Stimulated activated CD4-positive, alpha-beta T cell treated with anti-CD3 and anti-CD28 coated beads, TNF-alpha, amount 100 ng/mL, for 1 hour (primary cell): ENCODE data around the gene WDR75.

Experiments
- DNase-seq, 3 donors: peaks; one replicate each; pipeline ENCODE4 v3.0.0-alpha.2; 2020; ENCODE audit warnings: low read depth in 3 of 3, low spot score in 1 of 3

The WDR75 gene

DNA sequence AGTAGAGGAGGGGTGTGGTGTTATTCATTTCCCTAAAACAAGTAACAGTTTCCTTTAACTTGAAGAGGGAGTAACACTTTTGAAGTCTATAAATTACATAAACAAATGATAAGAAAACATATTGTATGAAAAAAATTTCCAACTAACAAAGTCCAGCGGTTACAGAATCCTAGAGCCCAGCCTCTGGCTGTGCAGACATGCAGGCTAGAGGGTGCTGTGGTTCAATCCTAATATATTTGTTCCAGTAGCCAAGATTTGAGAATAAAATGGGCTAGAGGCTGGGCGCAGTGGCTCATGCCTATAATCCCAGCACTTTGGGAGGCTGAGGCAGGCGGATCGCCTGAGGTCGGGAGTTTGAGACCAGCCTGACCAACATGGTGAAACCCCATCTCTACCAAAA lies 56.9 kb downstream of the WDR75 start:
- DNase-seq = no peak

DNA sequence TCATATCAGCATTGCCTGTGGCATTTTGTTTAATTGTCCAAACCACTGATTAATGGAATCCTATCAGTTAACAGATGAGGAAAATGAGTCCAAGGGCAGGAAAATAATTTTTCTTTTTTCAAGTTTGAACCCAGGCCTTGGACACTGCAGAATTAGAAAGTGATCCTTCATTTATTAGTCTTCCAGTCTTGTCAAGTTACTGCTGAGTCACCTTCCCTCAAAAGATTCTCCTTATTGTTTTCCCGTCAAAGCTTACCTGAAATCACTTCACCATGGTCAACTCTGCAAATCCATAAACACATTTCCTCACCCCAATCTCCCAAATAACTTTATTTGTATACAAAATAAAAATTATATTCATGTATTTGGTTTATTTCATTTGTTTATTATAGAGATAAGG lies 57.9 kb downstream of the WDR75 start:
- DNase-seq = no peak

DNA sequence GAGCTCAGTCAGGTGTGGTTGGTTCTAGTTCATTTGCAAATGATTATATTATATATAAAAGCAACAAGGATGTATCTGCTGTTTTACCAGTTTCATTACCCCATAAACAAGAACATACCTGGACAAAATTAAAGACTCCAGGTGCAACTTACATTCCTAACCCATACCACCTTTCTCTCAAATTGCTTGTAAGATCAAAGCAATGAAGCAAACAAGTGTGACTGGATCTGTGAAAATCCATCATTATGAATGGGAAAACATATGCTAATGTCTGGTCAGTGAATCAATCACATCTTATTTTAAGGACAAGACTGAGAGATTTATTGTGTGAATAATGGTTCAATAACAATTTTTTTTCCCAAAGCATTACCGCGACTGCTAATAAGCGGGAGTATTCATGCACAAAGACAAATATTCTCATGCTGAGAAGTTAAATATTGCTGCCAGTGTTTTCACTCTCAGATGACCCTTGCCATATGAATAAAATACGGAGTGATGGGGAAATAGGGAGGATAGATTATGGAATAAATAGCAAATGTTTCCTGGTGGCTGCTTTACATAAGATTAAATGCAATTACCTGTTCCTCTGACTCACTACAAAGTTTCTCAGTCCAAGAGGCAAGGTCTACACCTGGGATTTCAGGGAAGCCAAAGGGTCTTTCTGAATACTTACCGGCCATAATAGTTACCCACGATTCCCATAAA lies 59.3 kb downstream of the WDR75 start:
- DNase-seq = no peak

DNA sequence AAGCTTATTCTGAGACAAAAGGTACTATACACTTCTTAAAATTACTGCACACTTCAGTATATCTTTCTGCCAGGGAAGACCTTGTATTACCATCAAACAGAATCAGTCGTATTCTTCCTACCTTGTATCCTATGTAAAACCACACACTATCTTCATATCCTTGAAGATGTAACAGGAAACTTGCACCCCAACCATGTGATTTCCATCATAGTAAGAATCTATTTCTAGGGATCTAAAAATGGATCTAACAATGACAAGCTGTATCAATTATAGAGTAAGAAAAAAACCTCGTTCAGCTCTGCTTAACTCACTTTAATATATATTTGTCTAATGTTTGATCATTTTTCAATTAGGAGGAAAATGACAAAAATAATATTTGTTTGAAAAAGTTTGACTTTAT lies 60.2 kb downstream of the WDR75 start:
- no peak for DNase-seq

DNA sequence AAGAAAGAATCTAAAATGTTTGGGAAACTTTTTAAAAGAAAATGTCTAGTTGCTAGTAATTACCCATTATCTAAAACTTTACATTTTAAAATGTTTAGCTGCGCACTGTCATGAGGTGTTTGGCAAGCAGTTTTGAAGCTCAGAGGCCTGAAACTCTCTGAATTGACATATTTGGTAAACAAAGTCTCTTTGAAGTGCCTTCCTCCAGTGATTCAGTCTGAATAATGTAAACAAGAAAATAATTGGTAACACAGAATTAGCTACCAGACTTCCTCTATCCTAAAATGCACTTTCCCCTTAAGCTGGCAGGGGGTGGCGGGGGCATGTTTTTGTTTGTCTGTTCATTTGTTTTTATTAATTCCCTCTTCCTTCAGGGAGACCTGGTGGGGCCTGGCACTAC lies 61.4 kb downstream of the WDR75 start:
- no peak for DNase-seq

DNA sequence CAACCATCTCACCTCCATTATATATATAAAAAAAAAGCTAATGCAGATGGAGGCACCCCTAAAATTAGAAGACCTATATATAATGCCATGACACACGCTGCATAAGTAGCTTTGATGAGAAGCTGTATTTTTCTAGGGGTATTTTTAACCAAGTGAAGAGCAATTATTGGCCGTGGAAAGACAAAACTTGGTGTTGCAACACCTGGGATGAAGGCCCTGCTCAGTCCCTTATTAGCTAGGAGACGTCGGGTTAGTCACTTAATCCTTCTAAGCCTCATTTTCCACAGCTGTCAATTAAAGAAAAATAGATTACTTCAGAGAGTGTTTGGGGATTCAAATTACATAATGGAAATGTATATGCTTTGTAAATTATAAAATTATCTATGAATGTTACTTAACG lies 63.0 kb downstream of the WDR75 start:
- DNase-seq = no peak

DNA sequence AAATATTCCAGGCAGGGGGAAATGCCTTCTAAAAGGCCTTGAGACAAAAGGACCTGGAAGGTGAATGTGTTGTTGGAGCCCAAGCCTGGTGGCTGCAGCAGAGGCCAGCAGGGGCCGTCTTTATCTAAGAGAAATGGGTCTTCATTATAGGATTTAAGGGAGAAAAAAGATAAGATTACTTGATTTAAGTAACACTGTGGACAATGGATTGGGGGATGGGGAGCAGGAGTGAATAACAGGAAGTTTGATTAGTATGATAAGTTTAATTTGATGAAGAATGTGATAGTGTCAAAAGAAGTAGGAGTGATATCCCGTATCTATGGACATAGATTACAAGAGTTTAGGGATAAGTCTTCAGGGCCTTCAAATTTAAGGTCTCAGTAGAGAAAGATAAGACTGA lies 64.2 kb downstream of the WDR75 start:
- no peak for DNase-seq

DNA sequence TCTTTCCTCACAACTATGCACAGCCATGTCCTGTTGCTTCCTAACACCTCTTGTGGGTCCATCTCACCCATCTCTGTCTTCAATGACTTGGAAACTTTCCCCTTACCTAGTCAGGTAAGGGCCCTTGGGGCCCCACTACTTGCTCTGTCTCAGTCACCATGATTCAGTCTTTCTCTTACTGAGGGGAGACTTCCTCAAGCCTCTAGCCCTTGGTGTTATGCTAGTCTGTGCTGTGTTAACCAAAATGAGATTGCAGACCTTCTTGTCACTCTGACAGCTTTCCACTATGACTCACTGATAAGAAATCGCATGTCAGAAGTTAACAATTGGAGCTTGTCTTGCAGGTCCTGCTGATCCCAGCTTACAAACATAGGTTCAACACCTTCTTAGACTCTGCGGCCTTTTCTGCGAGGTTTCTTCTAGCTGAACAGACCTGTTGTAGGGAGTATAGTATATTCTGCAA lies 65.3 kb downstream of the WDR75 start:
- DNase-seq = no peak

DNA sequence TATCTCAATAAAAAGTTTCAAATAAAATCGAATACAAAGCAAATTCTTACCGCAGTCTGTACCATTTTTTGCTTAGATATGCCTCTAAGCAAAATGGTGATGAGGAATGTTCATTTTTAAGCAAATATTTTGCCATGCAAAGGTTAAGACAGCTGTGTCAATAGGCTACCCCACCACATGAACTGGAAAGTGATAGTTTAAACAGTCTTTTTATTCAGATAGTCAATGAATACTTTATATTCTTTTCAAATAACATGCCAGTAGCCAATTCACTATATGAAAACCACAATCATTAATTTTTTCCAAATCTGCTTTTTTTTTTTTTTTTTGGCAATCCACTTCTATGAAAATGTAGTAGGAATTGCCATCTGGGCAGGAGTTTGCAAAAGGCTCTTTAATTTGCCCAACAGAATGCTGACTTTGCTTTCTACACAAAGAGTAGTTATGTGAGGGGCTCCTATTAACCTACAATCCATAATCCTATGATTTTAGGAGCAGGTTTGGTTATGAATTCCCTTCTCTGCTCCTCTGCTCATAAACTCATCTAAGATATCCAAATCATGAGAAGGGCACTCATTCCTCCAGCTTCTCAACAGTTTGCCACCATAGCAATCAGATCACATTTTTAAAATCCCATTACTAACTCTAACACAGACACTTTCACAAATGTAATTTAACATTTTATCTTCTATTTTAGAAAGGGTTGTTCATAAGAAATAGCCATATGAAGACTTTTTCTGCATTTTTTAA lies 70.1 kb downstream of the WDR75 start:
- DNase-seq = no peak

DNA sequence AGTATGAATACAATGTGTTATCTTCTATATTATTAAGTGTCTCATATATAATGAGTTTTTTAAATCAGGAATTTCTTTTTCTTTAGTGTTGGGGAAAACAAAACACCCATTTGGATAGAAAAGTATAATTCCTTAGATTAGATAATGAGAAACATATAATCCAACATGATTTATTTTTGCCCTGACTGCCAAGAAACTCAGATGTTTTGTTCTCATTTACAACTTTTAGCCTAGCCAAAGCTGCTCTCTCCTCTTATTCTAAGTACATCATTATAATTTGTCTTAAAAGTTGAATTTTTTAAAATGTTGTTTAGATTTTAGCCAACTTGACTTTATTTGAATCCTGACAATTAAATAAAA lies 70.7 kb downstream of the WDR75 start:
- no peak for DNase-seq

DNA sequence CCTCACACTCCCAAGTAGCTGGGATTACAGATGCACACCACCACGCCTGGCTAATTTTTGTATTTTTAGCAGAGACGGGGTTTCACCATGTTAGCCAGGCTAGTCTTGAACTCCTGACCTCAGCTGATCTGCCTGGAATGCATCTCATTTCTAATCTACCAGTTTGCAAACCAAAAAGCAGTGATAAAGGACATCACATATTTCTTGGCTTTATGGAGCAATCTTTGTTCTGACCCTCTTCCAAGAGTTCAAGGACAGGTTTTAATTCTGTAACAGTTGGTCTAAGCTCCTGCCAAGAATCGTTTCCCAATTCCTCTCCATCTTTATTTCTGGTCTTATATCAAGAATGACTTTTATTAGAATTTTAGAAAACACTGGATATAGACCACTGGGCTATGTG lies 71.6 kb downstream of the WDR75 start:
- no peak for DNase-seq

DNA sequence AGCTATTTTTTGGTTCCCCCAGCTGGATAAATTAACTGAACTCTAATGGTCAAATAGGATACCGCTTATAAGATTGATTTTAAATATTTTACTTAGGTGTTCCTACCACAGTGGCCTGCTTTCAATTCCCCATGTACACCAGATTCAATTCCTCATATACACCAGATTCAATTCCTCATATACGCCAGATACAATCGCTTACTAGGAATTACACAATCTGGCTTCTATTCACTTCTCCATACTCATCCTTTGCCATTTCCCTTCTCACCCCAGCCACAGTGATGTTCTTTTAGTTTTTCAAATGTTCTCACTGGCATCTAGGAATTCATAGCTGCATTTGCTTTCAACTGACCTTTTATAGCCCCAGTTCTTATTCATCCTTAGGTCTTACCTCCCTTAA lies 72.8 kb downstream of the WDR75 start:
- DNase-seq = no peak

DNA sequence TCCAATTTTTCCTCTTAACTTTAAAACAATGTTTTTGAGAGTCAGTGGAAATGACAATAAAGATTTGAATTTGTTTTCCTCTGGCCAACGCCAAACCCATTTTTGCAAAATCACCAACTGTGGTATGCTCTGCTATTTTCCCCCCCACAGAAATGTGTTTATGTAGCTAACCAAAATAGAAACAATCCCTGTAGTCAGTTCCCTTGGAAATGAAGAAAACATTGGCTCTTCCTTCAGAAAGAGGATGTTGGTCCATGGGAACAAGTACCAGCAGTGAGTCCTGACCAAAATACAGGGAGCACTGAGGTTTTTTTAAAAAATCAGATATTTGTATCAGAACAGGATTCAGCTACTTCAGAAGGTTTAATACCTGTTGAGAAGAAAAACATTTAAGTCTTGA lies 74.0 kb downstream of the WDR75 start:
- DNase-seq = no peak

DNA sequence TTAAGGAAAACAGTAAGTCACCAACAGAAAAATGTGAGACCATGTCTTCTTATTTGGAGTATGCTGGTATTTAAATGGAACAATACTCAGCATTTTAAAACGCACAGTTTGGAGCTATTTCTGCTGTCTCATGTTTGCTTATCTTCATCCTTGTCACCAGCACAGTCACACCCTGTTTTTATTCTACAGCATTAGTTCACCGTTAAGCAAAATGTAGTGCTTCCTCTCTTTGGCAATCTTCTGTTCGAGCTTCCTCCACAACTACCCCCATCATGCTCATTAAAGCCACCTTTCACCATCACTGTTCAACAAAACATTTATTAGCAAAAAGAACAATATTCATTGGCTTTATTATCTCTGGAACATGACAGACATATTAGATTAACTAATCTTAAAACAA lies 75.3 kb downstream of the WDR75 start:
- no peak for DNase-seq

DNA sequence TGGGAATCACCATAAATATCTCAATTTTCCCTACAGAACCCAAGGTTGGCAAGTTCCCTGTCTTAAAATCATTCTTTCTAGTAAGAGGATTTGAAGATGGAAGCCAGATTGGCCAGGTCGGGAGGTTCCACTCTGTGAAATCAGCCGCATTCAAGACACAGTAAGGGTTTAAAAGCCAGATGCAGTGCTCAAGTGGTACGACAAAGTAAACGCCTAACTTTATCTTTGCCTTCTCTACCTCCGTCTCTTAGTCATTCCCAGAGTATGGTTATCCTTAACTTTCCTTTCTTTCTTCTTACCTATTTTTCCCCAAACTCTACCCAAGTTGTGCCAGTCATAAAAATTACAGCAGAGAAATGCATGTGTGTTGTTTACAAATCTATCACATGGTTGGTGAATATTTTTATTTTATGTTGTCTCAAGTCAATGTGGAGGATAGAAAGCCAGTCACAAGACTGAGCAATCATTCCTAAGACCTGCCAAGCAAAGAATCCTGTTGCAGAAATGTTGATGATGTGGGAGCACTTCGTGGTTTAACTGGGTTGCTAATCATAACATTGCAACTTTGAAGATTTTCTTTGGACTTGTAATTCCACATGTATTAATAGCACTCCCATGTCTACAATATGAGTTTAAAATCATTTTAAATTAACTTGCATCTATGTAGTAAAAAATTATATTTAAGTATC lies 76.7 kb downstream of the WDR75 start:
- no peak for DNase-seq

DNA sequence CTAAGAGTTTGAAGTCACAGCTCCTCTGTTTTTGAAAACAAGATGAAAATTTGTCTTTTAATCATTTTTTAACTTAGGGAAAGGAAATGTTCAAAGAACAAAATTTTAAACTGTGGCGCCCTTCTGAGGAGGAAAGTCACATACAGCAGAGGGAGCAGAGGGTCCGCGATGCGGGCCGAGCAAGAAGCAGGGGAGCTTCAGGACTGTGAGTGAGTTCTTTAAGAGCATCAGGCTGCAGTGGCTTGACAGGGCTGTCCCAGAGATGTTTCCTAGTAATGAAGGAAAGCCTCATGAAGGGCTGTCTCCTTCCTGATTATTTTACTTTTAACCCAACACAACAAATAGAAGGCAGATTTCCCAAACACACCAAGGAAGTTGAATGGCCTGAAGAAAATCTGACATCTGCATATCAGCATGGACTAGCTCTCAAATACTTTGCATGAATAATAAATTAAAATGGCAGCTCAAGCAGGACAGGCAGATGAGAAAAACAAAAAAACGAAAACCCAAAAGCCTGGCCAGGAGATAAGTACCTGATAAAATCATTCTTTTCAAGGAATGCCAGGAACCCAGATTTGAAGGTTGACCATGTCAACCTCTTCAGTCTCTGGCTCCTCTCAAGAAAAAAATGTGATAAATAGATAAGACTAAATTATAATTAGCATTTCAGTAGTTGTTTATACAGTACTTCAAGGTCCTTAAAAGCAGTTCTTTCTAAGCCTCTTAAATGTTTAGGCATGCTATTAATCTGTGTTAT lies 78.5 kb downstream of the WDR75 start:
- no peak for DNase-seq

DNA sequence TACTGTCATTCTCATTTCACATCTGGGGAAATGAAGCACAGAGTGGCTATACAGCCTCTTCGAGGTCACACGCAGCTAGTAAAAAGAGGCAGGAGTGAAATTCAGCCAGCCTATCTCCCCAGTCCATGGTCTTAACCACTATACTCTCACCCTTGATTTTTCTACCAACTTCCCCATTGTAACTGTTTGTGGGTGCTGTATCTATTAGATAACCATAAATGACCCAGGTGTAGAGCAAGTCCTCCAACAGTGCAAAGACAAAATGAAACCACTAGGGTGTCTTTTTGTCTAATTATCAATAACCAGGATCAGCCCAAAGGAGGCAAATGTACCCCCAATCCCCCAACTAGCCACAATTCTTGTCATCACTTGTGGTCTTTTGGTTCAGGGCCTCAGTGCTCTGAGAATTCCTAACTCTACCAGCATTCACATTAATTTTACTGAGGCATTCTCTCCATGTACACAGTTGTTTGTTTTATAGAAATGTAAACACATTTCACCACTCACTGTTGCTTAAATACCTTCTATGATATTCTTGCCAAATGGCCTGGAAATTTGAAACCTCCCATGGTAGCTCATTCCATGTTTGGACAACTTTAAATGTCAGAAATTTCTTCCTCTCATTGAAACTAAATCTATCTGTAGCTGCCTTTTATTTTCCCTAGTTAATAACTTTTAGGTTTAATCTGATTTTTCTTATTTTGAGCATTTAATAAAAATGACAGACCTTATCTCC lies 80.6 kb downstream of the WDR75 start:
- no peak for DNase-seq

DNA sequence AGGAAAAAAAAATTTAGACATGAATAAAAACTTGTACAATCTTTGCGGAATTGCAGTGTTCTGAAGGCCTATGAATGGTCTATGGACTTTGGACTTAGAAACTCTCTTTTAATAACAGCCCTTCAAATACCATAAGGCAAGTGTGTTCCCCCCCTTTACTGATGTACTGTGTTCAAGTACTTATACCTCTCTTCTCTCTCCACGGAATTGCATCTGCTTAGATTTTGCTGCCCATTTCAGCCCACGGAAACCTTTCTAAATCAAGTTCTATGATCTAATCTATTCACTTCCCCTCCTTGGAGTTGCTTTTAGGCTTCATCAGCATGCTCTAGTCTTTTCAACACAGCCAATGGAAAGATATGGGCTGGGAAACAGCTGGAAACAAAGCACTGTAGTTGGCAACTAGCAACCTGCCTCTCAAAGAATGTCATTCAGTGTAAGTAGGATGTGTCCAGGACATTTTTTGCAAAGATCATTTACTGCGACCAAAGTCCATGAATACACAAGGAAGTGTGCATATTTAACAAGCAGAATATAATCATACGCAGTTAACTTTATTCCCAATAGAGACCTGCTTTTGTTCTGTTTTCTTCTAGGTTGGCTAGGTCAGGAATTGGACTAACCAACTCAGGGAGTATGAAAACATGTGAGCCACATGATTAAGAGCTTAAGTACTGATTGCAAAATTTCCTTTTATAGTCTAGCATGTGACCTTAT lies 81.3 kb downstream of the WDR75 start:
- no peak for DNase-seq

DNA sequence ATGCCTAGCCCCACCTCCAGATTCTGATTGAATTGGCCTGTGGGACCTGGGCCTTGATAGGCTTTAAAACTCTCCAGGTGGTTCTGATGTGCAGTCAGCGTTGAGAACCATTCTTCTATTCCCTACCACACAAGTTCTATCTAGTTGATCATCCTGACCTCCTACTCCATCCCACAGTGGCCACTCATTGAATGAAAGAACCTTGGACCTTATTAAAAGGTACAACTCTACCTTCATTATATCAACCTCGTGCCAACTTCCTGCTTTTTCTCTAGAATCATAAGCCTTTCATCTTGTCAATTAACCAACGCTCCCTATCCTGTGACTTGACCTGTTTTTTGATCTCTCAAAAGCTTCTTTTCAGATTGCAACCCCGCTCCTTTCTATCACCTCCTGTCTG lies 83.5 kb downstream of the WDR75 start:
- no peak for DNase-seq
